Measurements from ENCODE around the gene TRIM72.

TRIM72 gene

GRCh38 chr16:31202414-31203375 is 11.2 kb upstream of the TRIM72 start, which contains the start of gene PYCARD:
Gene PYCARD (minus strand): TSS chr16:31202760. CDS start chr16:31202690, 70 bp downstream.
- TF ChIP-seq CTCF (IDR thresholded peaks at IDR 0.05): no peak

- no peak for TF ChIP-seq CTCF (IDR thresholded peaks at IDR 0.05)
Measured at GRCh38 chr16:31204871-31205666, 8.8 kb upstream of the TRIM72 start.

GRCh38 chr16:31206776-31207175 is 7.1 kb upstream of the TRIM72 start:
- no peak for TF ChIP-seq CTCF (IDR thresholded peaks at IDR 0.05)

- no peak for TF ChIP-seq CTCF (IDR thresholded peaks at IDR 0.05)
Measured at GRCh38 chr16:31213342-31213741, 577 bp upstream of the TRIM72 start.

- TF ChIP-seq CTCF (IDR thresholded peaks at IDR 0.05): no peak
Measured at GRCh38 chr16:31214708-31215286, 878 bp downstream of the TRIM72 start.

- no peak for TF ChIP-seq CTCF (IDR thresholded peaks at IDR 0.05)
Measured at GRCh38 chr16:31215287-31216162, 1.6 kb downstream of the TRIM72 start.

All from LNCAP (cell line).